SIG-M5 (cell line): Measurements from ENCODE around the gene LHX2.

ENCODE experiments used
- DNase-seq: peaks from one replicate; lab custom pipeline; 2025; lab: John Stamatoyannopoulos, UW

LHX2 gene

DNA sequence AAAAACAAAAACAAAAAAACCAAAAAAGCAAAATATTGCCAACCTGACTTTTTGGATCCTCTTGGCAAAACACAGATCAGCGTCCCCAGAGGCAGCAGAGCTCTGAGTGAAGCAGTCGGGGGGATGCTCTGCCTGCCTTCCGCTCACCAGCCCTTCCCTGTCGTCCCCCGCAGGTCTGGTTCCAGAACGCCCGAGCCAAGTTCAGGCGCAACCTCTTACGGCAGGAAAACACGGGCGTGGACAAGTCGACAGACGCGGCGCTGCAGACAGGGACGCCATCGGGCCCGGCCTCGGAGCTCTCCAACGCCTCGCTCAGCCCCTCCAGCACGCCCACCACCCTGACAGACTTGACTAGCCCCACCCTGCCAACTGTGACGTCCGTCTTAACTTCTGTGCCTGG, 20.7 kb downstream of the LHX2 start:
- DNase-seq: no peak

DNA sequence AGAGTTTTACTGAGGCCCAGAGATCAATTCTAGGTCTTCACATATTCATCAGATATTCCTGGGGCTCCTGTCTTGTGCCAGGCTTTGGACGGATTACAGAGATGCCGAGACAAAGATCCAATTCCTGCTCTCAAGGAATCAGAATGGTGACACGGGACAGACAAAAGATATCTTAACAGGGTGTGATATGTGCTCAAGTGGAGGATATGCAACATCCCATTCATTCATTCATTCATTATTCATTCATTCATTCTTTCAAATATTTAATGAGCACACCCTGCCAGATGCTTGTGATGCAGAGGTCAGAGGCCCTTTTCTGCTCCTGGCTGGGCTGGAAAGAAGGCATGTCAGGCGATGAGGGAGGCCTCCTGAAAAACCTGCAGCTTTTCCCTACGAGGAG, 21.8 kb downstream of the LHX2 start:
- no peak for DNase-seq

DNA sequence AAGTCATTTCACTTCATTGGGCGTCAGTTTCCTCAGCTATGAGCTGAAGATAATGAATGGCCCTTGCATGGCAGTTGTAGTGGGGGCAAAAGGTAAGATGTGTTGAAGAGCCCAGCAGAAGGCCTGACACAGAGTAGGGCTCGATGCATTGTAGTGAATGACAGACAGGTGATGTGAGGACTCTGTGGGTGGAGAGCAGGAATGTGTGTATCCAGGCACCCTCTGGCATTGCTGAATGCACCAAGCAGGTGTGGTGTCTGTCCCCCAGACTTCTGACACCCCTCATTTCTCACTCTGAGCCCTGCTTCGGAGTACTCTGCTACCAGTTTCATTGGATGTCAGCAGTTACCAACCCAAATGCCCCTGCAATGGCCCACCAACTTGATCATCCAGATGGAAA, 22.4 kb downstream of the LHX2 start:
- DNase-seq: no peak

DNA sequence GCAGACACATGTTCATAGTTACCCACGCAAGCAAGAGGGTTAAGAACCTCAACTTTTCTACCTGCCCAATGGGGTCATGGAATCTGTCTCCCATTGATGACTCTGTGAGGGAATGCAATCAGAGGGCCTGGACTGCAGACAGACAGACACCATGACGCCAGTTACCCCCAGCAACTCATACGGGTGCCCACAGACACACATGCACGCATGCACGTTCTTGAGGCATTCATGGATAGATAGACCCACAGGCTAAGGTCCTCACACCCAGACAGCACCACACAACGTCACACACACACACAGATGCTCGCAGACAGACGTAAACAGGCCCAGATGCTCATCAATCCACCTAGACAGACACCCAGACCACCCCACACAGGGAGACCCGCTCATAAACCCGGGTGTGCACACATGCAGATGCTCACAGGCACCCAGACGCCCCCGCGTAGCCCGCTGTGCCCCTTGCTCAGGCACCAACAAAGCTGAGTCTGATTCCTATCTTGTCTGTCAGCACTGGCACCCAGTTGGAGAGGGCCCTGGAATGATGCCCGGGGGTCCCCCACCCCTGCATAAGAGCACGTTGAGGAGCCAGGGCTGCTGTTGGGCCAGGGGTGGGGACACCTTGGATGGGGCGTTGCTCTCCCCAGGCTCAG, 23.6 kb downstream of the LHX2 start:
- DNase-seq: no peak

DNA sequence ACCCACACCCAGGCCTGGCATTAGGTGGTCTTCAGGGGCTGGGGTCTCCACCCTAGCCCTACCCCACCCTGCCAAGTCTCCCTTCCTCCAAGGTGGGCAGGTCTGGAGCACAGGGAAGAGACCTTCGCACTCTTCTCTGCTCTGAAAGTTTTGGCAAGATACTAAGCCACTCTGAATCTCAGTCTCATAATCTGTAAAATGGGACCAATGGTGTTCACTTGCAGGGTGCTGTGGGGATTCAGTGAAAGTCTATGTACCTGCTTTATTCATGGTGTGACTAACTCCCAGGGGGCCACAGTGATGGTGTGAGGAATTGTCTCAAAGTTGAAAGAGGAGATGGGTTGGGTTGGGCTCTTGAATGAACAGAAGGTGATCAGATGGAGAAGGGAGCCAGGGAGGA, 25.0 kb downstream of the LHX2 start:
- DNase-seq: no peak

DNA sequence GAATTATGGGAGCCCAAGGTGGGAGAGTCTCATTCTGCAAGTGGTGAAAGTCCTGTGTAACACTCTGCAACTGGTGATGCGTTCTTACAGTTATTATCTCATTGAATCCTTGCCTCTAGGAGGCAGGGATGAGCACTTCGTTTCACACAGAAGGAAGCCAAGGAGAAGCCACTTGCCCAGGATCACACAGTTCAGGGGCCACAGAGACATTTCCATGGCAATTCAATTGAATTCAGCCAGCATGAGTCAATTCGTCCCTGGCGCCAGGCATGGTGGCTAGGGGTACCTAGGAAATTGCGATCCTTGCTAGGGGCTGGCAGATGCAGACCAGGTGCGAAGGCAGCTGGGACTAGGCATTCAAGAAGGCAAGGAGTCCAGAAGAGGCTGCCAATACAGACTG, 26.2 kb downstream of the LHX2 start:
- no peak for DNase-seq

DNA sequence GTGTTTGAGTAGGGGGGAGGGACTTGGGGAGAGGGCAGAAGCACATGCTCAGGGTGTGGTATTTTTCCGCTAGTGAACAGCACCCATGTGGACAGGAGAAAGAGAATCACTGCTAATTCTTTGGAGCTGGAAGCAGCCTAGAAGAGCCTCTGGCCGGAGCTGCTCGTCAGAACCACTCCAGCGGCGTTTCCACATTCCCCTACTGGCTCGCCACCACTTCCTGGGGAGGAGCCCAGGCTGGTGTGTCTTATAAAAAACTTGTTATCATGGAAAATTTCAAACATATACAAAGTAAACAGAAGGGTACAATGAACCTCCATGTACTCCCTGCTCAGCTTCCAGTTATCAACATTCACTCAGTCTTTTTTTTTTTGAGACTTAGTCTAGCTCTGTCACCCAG, 26.7 kb downstream of the LHX2 start:
- DNase-seq: no peak

DNA sequence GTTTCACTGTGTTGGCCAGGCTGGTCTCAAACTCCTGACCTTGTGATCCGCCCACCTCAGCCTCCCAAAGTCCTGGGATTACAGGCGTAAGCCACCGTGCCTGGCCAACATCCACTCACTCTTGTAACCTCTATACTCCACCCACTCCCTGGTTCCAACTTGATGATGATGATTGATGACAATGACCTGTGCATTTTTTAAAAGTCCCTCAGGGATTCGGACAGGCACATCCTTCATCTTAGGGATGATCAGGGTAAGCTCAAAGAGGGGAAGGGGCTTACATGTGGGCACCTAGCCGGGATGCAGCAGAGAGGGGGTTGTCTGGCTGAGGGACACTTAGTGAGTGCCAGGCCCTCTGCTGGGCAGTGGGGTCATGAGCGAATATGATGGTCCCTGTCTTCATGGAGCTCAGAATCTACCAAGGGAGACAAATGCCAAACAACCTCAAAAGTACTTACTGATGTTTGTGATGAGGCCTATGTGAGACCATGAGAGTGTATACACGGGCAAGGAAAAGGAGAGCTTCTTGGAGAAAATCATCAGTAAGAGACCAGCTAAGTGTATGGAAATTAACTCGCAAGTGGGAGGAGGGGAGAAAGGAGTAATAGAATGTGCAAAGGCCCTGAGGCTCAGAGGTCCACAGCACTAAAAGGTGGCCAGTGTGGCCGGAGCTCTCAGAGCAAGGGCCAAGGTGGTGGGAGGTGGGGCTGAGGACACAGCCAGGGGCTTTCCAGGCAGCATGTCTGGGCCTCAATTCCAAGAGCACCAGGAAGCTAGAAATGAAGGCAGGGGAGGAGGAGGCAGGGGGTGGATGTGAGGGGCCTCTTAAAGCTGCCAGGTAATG, 27.4 kb downstream of the LHX2 start:
- no peak for DNase-seq

DNA sequence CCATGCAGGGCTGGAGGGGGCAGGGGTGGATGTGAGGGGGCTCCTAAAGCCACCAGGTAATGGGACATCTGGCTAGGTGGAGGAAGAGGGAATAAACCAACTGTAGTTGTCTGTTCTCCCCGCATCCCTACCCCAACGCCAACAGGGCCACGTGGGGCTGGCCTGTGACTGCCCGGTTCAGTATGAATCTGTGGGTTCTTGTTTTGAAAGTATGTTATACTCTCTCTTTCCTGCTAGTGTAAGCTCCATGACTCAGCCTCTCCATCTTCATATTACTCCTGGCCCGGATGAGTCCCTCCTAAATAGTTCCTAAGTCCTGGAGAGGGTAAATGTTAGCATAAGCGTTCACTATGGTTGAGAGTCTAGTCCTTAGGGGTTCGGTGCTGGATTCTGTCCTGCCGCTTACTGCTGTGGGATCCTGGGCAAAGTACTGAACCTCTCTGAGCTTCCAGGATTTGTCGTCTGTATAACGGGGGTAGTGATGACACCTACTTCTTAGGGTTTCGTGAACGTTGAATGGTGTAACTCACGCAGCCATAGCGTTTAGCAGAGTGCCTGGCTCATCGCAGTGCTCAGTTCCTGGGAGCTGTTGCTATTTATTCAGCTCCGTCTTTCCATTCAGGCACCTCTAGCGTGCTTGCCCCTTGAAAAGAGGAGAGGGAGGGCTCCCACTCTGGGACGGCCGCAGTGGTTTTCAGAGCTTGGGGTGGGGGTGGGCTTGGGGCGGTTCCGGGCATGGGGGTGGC, 28.8 kb downstream of the LHX2 start:
- DNase-seq: no peak

DNA sequence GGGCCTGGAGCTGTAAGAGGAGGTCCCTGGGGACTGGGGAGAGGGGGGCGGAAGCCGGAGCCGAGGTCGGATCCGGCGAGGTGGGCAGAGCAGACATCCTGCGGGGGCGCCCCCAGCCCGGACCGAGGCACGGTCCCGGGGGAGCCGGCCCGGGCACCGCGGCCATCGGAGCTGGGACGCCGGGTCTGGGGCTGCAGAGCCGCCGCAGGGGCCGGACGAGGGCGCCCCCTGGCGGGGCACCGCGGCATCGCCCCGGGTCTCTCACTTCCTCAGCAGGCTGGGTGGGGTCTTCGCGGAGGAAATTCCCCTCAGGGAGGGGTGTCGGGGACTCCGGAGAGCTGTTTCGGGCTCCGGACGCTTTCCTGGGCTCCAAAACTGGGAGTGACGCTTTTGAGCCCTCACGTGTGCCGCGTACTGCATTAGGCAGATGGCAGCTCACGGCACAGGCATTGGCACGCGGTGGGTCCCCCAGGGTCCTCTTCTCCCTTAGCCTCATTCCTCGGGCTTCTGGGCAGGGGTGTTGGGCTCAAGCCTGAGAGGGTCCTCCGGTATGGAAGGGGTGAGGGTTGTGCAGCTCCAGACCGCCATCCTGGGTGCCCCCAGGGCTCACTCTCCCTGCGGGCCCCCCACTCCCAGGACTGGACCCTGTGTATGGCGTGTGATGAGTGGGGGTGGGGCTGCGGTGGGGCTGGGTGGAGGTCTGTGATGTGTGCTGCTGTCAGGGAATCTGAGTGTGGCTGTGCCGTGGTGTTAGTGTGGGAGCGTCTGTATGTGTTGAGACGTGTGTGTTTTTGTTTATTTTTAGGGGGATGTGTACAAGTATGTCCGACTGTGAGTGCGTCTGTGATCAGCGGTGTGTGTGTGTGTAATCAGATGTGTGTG, 29.6 kb downstream of the LHX2 start:
- DNase-seq: no peak

DNA sequence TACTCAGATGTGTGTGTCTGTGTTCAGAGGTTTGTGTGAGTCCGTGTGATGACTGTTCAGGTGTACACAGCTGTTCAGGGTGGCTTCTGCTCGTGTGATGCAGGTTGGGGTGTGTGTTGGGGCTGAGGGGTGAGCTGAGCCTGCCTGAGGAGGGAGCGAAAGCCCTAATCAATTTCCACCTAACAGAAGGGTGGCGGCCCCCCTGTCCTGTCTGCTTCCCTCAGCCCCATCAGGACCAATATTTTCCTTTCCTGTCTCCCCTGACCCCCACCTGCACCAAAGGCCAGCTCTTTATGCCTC, 30.2 kb downstream of the LHX2 start:
- no peak for DNase-seq

DNA sequence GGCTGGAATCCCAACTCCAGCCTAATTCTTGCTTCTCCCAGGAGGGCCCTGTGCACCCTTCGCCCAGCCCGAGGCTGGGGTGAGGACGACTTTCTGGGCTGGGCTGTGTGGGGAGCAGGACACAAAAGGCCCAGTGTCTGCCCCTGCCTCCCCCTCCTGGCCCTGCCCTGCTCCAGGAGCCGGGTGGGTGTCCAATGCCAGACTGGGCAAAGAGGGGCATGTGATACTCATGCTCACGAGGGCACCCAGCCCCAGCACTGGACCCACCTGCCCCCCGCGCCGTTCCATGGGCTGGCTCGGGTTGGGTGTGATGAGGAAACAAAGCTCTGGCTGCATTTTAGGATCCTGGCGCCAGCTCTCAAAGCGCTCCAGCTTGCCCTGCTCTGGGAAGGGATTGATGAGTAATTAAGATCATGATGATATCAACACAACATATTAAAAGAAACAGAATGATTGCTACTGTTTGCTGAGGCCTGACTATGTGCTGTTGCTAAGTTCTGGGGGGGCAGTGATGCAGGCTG, 30.7 kb downstream of the LHX2 start:
- no peak for DNase-seq

DNA sequence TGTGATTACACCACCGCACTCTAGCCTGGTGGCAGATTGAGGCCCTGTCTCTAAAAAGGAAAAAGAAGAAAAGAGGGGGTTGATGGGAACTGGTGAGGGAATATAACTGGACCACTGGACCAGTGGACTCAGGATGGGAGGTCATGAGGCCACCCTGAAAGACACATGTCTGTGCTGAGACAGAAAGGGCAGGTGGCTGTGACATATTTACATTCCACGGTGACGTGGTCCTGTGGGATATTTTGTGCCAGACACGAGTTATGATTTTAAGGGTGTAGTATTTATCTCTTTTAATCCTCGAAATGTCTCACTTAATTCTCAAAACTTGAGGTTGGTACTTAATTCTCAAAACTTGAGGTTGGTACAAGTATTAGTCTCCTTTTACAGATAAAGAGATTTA, 32.9 kb downstream of the LHX2 start:
- DNase-seq: no peak

DNA sequence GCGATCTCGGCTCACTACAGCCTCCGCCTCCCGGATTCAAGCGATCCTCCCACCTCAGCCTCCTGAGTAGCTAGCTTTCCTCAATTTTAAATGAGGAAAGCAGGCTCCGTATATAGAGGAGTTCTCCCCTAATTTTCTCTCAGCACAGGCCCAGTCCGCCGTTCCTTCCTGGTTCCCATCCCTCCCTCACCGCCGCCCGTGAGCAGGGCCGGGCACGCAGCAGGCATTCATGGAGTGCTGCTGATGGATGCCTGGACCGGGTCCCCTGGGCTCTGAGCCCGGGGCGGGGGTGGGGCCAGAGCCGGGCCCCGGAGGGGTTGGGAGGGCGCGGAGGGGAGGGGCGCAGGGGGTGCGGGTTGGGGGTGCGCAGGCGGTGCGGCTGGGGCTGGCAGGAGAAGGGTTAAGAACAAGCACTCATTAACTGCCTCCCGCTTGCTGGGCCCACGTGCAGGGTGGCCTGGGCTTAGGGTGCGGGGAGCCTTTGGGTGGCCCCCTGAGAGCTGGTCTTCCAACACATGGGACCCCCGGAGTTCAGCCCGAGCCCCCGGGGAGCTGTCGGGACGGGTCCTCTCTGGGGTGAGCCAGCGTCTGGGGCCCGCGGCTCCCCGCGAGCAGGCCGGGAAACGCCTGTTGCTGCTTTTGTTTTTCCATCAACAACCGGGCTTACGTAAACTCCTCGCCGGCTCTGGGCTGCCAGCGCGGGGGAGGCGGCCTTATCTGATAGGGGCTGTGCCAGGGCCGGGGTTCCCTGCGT, 33.7 kb downstream of the LHX2 start:
- no peak for DNase-seq

DNA sequence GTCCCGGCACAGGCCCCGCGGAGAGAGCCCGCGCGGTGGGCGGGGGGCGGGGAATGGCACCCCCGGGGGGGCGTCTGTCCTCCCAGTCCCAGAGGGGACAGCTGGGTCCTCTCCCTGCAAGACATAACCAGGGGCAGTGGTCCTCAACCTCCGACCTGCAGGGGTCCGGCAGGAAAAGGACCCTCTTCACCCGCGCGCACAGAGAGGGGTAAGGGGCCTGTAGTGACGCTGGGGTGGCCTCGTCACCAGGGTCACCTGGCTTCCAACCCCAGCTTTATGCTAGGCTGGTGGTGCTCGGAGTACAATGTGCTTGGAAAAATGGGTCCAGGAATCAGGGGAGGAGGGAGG, 34.2 kb downstream of the LHX2 start:
- no peak for DNase-seq

DNA sequence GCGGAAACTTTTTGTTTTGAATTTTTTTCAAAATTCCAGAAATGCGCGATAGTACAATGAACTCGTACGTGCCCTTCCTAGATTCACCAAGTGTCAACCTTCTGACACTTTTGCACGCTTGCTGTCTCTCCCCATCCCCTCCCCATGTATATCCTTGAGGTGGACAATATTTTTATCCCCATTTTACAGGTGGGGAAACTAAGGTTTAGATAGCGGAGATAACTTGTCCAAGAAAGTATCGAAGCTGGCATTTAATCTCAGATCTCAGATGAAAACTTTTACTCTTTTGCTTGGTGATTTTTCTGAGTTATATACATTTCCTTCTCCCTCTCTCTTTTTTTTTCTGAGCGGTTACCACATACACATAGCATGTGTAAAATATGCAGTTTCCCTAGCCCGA, 34.6 kb downstream of the LHX2 start:
- no peak for DNase-seq

DNA sequence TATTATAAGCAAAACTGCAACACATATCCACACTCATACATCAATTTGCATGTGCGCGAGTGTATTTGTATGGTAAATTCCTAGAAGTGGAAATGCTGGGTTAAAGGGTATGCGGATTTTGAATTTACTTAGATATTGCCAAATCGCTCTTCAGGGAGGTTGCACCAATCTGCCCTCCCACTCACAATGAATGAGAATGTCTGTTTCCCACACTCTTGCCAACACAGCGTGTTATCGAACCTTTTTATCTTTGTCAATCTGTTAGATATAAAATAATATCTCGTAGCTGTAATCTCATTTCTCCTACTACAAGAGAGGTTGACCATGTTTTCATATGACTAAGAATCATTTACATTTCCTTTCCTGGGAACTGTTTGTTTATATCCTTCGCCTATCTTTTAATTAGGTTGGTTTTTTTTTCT, 35.7 kb downstream of the LHX2 start:
- no peak for DNase-seq

DNA sequence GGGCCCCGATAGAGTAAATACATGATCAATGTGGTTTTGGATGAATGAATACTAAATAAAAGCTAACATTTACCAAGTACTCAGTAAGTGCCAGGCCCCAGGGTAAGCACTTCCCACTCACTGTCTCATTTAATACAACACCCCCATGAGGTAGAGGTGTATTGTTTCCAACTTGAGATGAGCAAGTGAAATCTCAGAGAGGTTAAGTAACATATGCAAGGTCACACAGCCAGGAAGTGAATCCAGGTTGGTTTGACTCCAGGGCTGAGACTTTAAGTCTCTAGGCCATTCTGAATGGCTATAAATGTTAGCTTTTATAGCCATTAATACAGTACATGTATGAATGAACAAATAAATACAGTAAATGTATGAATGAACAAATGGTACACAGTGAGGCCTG, 39.4 kb downstream of the LHX2 start:
- DNase-seq: no peak

DNA sequence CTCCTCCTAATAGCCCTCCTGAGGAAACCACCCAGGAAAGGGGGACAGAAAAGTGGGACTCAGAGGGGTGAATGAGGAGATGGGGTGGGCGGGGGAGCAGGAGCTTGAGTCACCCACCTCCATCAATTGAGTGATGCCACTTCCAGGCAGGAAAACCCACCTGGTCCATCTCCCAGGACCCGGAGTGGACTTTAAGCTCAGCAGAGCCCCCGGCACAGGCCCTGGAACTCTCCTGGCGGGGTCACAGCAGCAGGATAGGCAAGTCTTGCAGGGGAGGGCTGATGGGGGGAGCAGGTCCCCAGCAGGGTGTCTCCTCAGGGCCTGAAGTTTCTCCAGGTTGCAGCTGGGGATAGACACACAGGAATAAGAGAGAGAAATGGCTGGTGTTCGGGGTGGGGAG, 40.8 kb downstream of the LHX2 start:
- no peak for DNase-seq

DNA sequence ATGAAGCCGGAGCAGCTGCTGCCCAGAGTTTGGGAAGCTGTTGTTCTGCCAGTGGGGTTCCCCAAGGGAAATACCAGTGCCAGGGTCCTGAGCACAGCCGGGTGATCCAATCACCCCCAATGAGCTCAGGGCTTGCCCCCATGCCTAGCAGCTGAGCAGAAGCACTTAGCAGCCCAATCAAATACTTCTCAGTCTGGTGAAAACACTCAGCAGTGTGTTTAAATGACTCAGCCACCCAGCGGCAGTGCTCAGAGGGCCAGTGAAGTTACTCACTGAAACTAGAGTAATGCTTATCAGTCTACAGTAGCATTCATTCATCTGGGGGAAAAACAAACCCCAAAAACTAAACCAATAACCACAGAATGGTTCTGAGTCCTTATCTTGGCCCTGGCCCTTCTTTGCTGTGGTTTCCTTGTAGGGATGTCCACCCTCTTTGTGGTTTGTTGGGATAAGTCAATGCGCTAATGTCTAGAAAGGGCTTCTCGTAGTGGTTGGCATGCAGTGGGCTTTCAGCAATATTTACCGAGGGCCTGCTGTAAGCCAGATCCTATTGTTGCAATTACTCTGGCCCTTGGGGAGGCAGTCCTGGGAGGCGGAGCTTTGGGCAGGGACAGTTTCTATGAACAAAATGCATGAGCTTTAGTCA, 43.1 kb downstream of the LHX2 start:
- DNase-seq: no peak
